ENCODE results near the gene FAM78B. TPM values are rescaled to one million over a fixed set of nuclear protein-coding genes. Genes with fewer than 3 reads are reported as not detected.
A peak's percentile ranks its signal among the peaks of the same experiment; 100 is the strongest.

FAM78B gene
- total and polyA plus RNA-seq, 2 experiments from 2014 or later = 0.77 TPM; not detected in 1

DNA sequence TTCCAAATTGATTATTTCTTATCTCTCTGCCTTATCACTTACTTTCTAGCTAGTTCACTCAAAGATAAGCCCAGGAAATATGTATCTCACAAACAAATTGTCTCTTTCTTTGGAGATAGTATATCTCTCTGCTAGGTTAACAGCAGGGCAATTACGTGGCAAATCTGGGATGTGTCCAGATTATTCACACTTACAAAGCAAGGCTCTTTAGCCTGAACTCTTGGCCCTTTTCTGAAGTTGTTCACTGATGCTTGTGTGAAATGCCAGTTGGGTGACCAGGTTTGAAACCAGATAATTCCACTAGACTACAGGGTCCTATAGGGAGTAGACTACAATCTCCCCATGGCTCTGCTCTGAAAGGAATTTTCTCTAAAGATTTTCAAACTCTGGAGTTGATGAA lies 30.8 kb upstream of the FAM78B start:
- no peaks in the 10 kb centered on the region for H3K4me1 ChIP-seq (ENCODE audit: insufficient read depth)
- 31% methylated on average over 1 of the region's 1 CpG for WGBS (ENCODE audit: low lambda C conversion rate, missing lambda C conversion rate)
- H2AFZ ChIP-seq = no peak overlapping the region
- no peak overlapping the region for H3K4me2 ChIP-seq
- H3K36me3 ChIP-seq (replicated peaks; ENCODE audit: insufficient read depth, low read depth) = no peaks in the 10 kb centered on the region
- TF ChIP-seq EZH2phosphoT487 (IDR thresholded peaks at IDR 0.05; ENCODE audit: low read depth, severe bottlenecking, unreplicated experiment) (no peak), EZH2 (IDR thresholded peaks at IDR 0.05; ENCODE audit: borderline replicate concordance) (no peak), CTCF (IDR thresholded peaks at IDR 0.05; ENCODE audit: poor library complexity) (no peak)
- no peaks in the 10 kb centered on the region for H3K9me3 ChIP-seq (ENCODE audit: low read depth)
- no peak overlapping the region for H3K4me3 ChIP-seq
- no peak for DNase-seq (ENCODE audit: low spot score)
- H3K9me2 ChIP-seq (replicated peaks; ENCODE audit: insufficient read depth) = no peaks in the 10 kb centered on the region
- no peaks in the 10 kb centered on the region for H3K27me3 ChIP-seq
- H3K27ac ChIP-seq = no peak overlapping the region
- no peaks in the 10 kb centered on the region for H4K20me1 ChIP-seq (ENCODE audit: insufficient read depth, poor library complexity, severe bottlenecking)
- H3K79me2 ChIP-seq = no peaks in the 10 kb centered on the region

DNA sequence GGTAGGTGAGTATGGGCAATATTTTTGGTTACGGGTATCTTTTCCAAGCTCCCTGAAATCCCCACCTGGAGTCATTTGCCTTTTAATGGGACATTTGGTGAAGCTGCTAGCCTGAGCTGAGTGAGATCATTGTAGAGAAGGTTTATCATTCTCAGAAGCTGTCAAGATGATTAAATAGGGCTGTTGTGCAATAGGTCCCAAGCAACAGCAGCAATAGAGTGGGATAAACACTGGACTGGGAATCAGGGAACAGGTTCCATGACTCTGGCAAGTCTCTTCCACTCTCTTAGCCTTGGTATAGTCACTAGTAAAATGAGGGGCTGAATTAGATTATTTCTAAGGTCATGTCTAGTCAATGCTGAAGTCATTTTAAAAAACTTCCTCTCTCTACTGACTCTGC lies 30.3 kb upstream of the FAM78B start:
- no peak overlapping the region for H3K4me2 ChIP-seq
- no peaks in the 10 kb centered on the region for H3K79me2 ChIP-seq
- no peak for TF ChIP-seq CTCF (IDR thresholded peaks at IDR 0.05; ENCODE audit: poor library complexity)
- no peak for TF ChIP-seq EZH2 (IDR thresholded peaks at IDR 0.05; ENCODE audit: borderline replicate concordance)
- no peak for TF ChIP-seq EZH2phosphoT487 (IDR thresholded peaks at IDR 0.05; ENCODE audit: low read depth, severe bottlenecking, unreplicated experiment)
- no peaks in the 10 kb centered on the region for H3K36me3 ChIP-seq (replicated peaks; ENCODE audit: insufficient read depth, low read depth)
- no peak overlapping the region for H2AFZ ChIP-seq
- DNase-seq (ENCODE audit: low spot score) = peak; percentile 7
- no peaks in the 10 kb centered on the region for H3K9me3 ChIP-seq (ENCODE audit: low read depth)
- no peak overlapping the region for H3K27ac ChIP-seq
- H3K4me3 ChIP-seq = no peak overlapping the region
- H3K9me2 ChIP-seq (replicated peaks; ENCODE audit: insufficient read depth) = no peaks in the 10 kb centered on the region
- H3K27me3 ChIP-seq = no peaks in the 10 kb centered on the region
- no peaks in the 10 kb centered on the region for H4K20me1 ChIP-seq (ENCODE audit: insufficient read depth, poor library complexity, severe bottlenecking)
- 96% methylated on average over 1 of the region's 1 CpG for WGBS (ENCODE audit: low lambda C conversion rate, missing lambda C conversion rate)
- no peaks in the 10 kb centered on the region for H3K4me1 ChIP-seq (ENCODE audit: insufficient read depth)

GRCh38 chr1:166193057-166193698 lies 26.4 kb upstream of the FAM78B start:
- H2AFZ ChIP-seq = no peak overlapping the region
- 56% methylated on average over 5 of the region's 5 CpGs for WGBS (ENCODE audit: low lambda C conversion rate, missing lambda C conversion rate)

More at GRCh38 chr1:166193057-166193698, 26.4 kb upstream of the FAM78B start:
- no peaks in the 10 kb centered on the region for H3K4me1 ChIP-seq (ENCODE audit: insufficient read depth)
- no peak overlapping the region for H3K4me2 ChIP-seq
- no peaks in the 10 kb centered on the region for H3K9me3 ChIP-seq (ENCODE audit: low read depth)
- H3K27ac ChIP-seq = no peak overlapping the region
- DNase-seq (ENCODE audit: low spot score) = peak; percentile 11
- no peaks in the 10 kb centered on the region for H4K20me1 ChIP-seq (ENCODE audit: insufficient read depth, poor library complexity, severe bottlenecking)
- no peaks in the 10 kb centered on the region for H3K79me2 ChIP-seq
- no peaks in the 10 kb centered on the region for H3K36me3 ChIP-seq (replicated peaks; ENCODE audit: insufficient read depth, low read depth)
- TF ChIP-seq EZH2phosphoT487 (IDR thresholded peaks at IDR 0.05; ENCODE audit: low read depth, severe bottlenecking, unreplicated experiment) = no peak
- TF ChIP-seq EZH2 (IDR thresholded peaks at IDR 0.05; ENCODE audit: borderline replicate concordance) = no peak
- TF ChIP-seq CTCF (IDR thresholded peaks at IDR 0.05; ENCODE audit: poor library complexity) = no peak
- no peaks in the 10 kb centered on the region for H3K27me3 ChIP-seq
- no peak overlapping the region for H3K4me3 ChIP-seq
- H3K9me2 ChIP-seq (replicated peaks; ENCODE audit: insufficient read depth) = no peaks in the 10 kb centered on the region
